Measurements from ENCODE around the gene SNAP91.
"Not testable (repeated sequence)": the region's sequence is repeated elsewhere in the genome, so short reads cannot be mapped to it uniquely, and the experiment has no call there.

The SNAP91 gene

GRCh38 chr6:83592770-83593394, 116.0 kb downstream of the SNAP91 start:
- peak; percentile 71 for TF ChIP-seq CTCF (IDR thresholded peaks at IDR 0.05; ENCODE audit: low read depth, low read length, missing control alignments)
- H3K4me3 ChIP-seq (ENCODE audit: low read depth, low read length) = no peak overlapping the region
- peak; percentile 10 for DNase-seq (ENCODE audit: low read depth)

GRCh38 chr6:83590416-83590815, 118.5 kb downstream of the SNAP91 start:
- no peak for TF ChIP-seq CTCF (IDR thresholded peaks at IDR 0.05; ENCODE audit: low read depth, low read length, missing control alignments)
- no peak for DNase-seq (ENCODE audit: low read depth)
- no peak overlapping the region for H3K4me3 ChIP-seq (ENCODE audit: low read depth, low read length)

- no peak overlapping the region for H3K4me3 ChIP-seq (ENCODE audit: low read depth, low read length)
- no peak for DNase-seq (ENCODE audit: low read depth)
- no peak for TF ChIP-seq CTCF (IDR thresholded peaks at IDR 0.05; ENCODE audit: low read depth, low read length, missing control alignments)
Observed at GRCh38 chr6:83589076-83589475, 119.8 kb downstream of the SNAP91 start.

GRCh38 chr6:83578057-83578456, 130.8 kb downstream of the SNAP91 start:
- no peak for TF ChIP-seq CTCF (IDR thresholded peaks at IDR 0.05; ENCODE audit: low read depth, low read length, missing control alignments)
- DNase-seq (ENCODE audit: low read depth) = no peak
- H3K4me3 ChIP-seq (ENCODE audit: low read depth, low read length) = no peak overlapping the region

- DNase-seq (ENCODE audit: low read depth) = no peak
- no peak overlapping the region for H3K4me3 ChIP-seq (ENCODE audit: low read depth, low read length)
- TF ChIP-seq CTCF (IDR thresholded peaks at IDR 0.05; ENCODE audit: low read depth, low read length, missing control alignments) = no peak
Observed at GRCh38 chr6:83574783-83575182, 134.1 kb downstream of the SNAP91 start.

GRCh38 chr6:83571663-83572185, 137.2 kb downstream of the SNAP91 start:
- DNase-seq (ENCODE audit: low read depth) = not testable (repeated sequence)

GRCh38 chr6:83558975-83559374, 149.9 kb downstream of the SNAP91 start:
- no peak for DNase-seq (ENCODE audit: low read depth)
- no peak overlapping the region for H3K4me3 ChIP-seq (ENCODE audit: low read depth, low read length)
- TF ChIP-seq CTCF (IDR thresholded peaks at IDR 0.05; ENCODE audit: low read depth, low read length, missing control alignments) = no peak

More at GRCh38 chr6:83571663-83572185, 137.2 kb downstream of the SNAP91 start:
- H3K4me3 ChIP-seq (ENCODE audit: low read depth, low read length) = not testable (repeated sequence)

Measured in GM12864 (cell line).